Astrocyte of the cerebellum (primary cell): Measurements from ENCODE around the gene SLC9A9.

Source experiments
- DNase-seq: peaks from one replicate; pipeline ENCODE4 v3.0.0-alpha.2; 2011; ENCODE audit warnings: low read depth
- H3K4me3 ChIP-seq: 2 replicates; pipeline ENCODE4 v1.5.1; 2011; ENCODE audit warnings: mild to moderate bottlenecking, low read depth, low read length, moderate library complexity
- in situ Hi-C: cut with HindIII; loops from 2 replicates; pipeline ENCODE4 v1.10.0; 2017; ENCODE audit warnings: low sequenced_read_pairs
- TF ChIP-seq, protein P1 (sequence below): IDR thresholded peaks from 2 replicates; pipeline ENCODE4 v1.5.1; 2012; ENCODE audit warnings: low read length, low read depth, moderate library complexity, mild to moderate bottlenecking; ENCODE audit errors: missing control alignments

SLC9A9 gene

GRCh38 chr3:143241481-143241951, 606.8 kb downstream of the SLC9A9 start:
- in situ Hi-C loops: no loop called here

DNA sequence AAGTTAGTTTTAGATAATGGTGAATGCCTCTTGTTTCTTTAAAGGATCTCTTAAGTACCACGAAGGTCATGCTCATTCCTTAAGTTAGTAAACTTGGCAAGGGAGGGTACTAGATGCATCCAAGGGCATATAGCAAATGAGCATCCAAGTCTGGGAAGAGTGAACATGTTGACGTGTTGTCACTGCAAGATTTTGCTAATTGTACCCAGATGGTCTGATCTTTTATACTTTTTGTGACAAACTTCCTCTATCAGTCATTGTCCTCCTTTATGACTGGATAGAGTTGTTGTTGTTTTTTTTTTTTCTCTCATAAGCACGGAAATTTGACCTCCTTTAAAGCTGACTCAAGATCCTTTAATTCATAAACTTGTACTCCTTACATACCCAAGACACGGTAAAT, 607.4 kb downstream of the SLC9A9 start:
- in situ Hi-C loops: no loop called here
- no peak overlapping the region for H3K4me3 ChIP-seq
- TF ChIP-seq, protein P1, sequence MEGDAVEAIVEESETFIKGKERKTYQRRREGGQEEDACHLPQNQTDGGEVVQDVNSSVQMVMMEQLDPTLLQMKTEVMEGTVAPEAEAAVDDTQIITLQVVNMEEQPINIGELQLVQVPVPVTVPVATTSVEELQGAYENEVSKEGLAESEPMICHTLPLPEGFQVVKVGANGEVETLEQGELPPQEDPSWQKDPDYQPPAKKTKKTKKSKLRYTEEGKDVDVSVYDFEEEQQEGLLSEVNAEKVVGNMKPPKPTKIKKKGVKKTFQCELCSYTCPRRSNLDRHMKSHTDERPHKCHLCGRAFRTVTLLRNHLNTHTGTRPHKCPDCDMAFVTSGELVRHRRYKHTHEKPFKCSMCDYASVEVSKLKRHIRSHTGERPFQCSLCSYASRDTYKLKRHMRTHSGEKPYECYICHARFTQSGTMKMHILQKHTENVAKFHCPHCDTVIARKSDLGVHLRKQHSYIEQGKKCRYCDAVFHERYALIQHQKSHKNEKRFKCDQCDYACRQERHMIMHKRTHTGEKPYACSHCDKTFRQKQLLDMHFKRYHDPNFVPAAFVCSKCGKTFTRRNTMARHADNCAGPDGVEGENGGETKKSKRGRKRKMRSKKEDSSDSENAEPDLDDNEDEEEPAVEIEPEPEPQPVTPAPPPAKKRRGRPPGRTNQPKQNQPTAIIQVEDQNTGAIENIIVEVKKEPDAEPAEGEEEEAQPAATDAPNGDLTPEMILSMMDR: no peak
- no peak for DNase-seq

More at GRCh38 chr3:143241481-143241951, 606.8 kb downstream of the SLC9A9 start:
- peak; percentile 16 for DNase-seq
- H3K4me3 ChIP-seq: no peak overlapping the region
- TF ChIP-seq, protein P1: no peak

DNA sequence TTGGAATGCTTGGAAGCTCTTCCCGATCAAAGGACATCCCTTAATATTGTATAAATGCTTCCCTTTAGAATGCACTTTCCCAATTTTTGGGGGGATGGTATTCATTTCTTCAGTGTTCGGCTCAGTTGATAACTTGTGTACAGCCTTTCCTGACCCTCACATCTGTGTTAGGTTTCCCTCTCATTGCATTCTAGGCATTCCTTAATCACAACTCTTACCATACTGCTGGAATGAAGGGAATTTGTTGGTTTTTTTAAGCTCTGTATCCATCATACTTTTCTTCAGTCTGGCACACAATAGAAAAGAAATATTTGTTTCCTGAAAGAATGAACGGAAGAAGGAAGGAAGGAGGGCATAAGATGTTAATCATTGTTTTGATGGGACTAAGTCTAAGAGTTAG, 609.2 kb downstream of the SLC9A9 start:
- H3K4me3 ChIP-seq: no peak overlapping the region
- DNase-seq: no peak
- TF ChIP-seq, protein P1: no peak
- in situ Hi-C loops: no loop called here

- peak; percentile 77 for DNase-seq
- H3K4me3 ChIP-seq: no peak overlapping the region
- TF ChIP-seq, protein P1: no peak
- in situ Hi-C loops: no loop called here
These were observed 611.1 kb downstream of the SLC9A9 start for GRCh38 chr3:143237077-143237627.

DNA sequence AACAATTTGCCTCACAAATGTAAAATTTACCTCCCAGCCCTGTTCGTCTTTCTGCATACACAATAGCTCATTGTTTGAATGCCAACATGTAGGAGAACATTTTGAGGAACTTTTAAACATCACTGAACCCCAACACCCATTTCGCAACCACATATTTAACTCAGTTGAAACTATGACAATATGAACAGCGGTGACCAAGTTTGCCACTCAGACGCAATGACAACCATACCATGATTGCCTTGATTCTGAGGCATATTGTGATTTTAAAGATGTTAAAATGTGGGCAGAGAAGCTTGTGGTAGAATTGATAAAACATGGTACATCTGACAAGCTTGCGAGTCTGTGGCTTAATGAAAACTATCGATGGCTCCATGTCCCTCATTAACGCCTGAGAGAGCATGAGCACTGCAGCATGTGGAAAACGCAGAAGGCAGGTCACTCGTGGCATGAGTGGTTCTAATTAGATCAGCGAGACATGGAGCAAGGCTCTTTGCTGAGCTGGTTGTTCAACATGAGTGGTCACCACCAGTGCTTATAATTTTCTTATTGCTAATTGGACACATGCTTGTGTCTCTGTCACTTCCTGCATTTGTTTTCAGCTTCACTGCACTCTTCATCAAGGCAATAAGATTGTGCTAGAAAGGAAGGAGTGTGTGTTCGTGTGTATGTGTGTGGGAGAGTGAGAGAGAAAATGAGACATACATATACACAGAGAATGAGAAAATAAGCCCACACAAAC, 611.9 kb downstream of the SLC9A9 start:
- in situ Hi-C loops: no loop called here
- H3K4me3 ChIP-seq: no peak overlapping the region
- DNase-seq: no peak
- TF ChIP-seq, protein P1: no peak

- no peak for DNase-seq
- TF ChIP-seq, protein P1: no peak
- in situ Hi-C loops: no loop called here
- H3K4me3 ChIP-seq: no peak overlapping the region
These were observed 612.6 kb downstream of the SLC9A9 start for GRCh38 chr3:143235614-143236204.
